B cell (primary cell): ENCODE measurements around the gene TIMM50.

Experiments used
- CTCF ChIP-seq: fragments of 200-600 bp; IDR thresholded peaks from one replicate; pipeline ENCODE4 v1.8.0; 2022; ENCODE audit warnings: antibody characterized with exemption, mild to moderate bottlenecking
- EZH2 ChIP-seq: IDR thresholded peaks from 2 replicates; pipeline ENCODE4 v1.6.1; 2012; ENCODE audit warnings: borderline replicate concordance, low read depth, mild to moderate bottlenecking, moderate library complexity, low read length; ENCODE audit not compliant: insufficient read depth, poor library complexity, severe bottlenecking

- TF ChIP-seq CTCF (peak; percentile 37), EZH2 (no peak)
These were observed 59.7 kb downstream of the TIMM50 start for GRCh38 chr19:39540333-39540673.
